ENCODE measurements around the gene XPC.
"Not testable (repeated sequence)": the region's sequence is repeated elsewhere in the genome, so short reads cannot be mapped to it uniquely, and the experiment has no call there.

XPC gene

DNA sequence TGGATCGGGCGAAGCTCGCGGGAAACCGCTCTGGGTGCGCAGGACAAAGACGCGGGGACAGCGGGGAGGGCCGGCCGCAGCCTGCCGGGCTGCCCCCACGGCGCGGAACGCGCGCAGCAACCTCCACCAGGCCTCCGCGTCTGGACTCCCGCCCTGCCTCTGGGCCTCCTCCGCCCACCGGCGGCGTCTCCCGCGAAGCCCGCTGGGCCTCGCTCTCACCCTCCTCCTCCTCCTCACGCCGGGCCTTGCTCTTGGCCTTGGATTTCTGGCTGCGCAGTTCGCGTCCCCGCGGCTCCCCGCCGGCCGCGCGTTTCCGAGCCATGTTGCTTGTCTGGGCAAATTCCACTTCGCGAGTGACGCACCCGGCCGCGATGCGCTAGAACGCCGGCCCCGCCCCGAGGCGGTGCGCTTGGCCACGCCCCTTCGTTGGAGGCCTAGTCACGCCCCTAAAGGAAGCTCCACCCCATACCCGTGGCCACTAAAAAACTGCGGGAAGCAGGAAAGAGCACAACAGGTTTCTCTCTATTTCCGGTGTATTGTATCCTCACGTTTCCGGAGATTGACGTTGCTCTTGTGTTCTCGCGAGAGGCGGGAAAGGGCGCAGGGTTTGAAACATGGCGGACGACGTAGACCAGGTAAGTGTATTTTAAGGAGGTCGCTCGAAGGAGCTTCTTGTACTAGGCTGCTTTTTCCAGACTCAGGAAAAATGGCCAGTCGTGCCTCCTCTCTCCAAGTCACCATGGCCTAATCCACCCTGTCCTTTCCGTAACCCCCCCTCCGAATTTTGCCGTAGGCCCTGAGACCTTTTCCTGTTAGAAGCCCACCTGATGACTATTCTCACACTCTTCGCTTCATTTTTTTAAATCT is at the start of gene XPC, which contains the start of gene LSM3:
Gene XPC (minus strand): TSS at position 355 of the 867 bp plus-strand sequence. CDS start 33 bp downstream, at position 322.
Gene LSM3 (plus strand): TSS at position 571 of the 867 bp plus-strand sequence. CDS start 44 bp downstream, at position 615.
- H3K4me3 Mint-ChIP-seq: peak within 1 kb of the TSS; percentile 93
- H3K27me3 Mint-ChIP-seq: no peaks in the 10 kb centered on the region
- H3K36me3 Mint-ChIP-seq: peaks cover 14% of the 10 kb centered on the region
- peak within 1 kb of the TSS; percentile 95 for H3K27ac Mint-ChIP-seq
- peak; percentile 99 for ATAC-seq
- H3K4me1 Mint-ChIP-seq: peaks cover 55% of the 10 kb centered on the region
- no peaks in the 10 kb centered on the region for H3K9me3 Mint-ChIP-seq

DNA sequence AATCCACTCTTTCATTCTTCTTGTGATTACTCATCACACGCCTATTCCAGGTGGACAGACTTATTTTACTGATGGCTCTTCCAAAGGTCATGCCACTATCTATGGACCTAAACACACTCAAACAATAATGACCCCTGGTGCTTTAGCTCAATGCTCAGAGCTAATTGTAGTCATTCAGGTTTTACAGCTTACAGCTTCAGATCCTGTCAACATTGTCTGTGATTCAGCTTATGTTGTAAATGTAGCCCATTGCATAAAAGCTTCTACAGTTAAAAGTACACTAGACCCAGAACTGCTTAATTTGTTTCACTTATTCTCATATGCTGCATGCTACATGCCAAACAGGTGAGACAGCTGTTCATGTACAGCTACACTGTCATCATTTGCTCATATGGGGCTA is 49.5 kb upstream of the XPC start:
- H3K4me3 Mint-ChIP-seq: no peak overlapping the region
- H3K27me3 Mint-ChIP-seq: peaks cover 52% of the 10 kb centered on the region
- no peak overlapping the region for H3K27ac Mint-ChIP-seq
- no peak for ATAC-seq
- no peaks in the 10 kb centered on the region for H3K4me1 Mint-ChIP-seq
- H3K36me3 Mint-ChIP-seq: peaks cover under 1% of the 10 kb centered on the region
- H3K9me3 Mint-ChIP-seq: peaks cover 2% of the 10 kb centered on the region

- not testable (repeated sequence) for H3K36me3 Mint-ChIP-seq, H3K9me3 Mint-ChIP-seq, H3K27ac Mint-ChIP-seq, H3K4me3 Mint-ChIP-seq, ATAC-seq, H3K4me1 Mint-ChIP-seq
- peaks cover 50% of the 10 kb centered on the region for H3K27me3 Mint-ChIP-seq
These were observed 48.0 kb upstream of the XPC start for GRCh38 chr3:14226351-14226750.

DNA sequence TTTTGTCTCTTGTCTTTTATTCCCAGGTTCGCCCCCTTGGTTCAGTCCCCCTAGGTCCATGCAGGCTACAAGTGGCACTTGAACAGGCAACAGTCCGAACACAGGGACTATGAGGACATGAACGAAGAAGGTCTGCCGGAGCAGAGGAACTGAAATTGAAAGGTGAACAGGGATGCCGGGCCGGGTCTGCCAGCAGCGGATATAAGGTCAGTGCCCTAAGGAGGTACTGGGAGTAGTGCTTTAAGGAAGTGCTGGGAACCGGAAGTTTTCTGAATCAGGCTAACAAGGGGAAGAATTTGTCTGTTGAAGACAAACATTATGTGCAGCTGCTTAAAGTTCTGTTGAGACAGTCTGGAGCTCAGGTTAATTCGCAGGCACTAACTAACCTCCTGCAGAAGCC is 47.0 kb upstream of the XPC start:
- H3K27ac Mint-ChIP-seq: no peak overlapping the region
- ATAC-seq: no peak
- no peak overlapping the region for H3K4me3 Mint-ChIP-seq
- H3K27me3 Mint-ChIP-seq: peaks cover 48% of the 10 kb centered on the region
- peaks cover 11% of the 10 kb centered on the region for H3K9me3 Mint-ChIP-seq
- no peaks in the 10 kb centered on the region for H3K4me1 Mint-ChIP-seq
- H3K36me3 Mint-ChIP-seq: peaks cover 10% of the 10 kb centered on the region

DNA sequence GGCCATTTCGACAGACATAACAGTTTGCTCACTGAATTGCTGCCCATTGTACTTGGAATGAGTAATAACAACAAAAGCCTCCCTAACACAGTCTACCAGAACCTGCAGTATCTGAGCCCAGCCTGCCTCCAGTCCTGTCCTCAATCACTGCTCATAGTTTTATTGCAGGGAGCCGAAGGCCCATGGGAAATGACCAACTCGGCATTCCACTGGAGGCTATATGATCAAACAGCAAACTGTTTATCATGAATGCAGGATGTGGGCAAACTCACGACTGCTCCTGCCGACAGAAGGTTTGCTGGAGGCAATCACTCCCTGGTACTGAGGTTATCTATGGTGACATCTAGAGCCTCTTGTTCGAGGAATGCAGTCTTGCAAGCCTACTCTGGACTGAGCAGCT is 46.5 kb upstream of the XPC start:
- Mint-ChIP-seq H3K36me3 (peaks cover 10% of the 10 kb centered on the region), H3K27ac (no peak overlapping the region), H3K4me3 (no peak overlapping the region), H3K9me3 (peaks cover 14% of the 10 kb centered on the region), H3K27me3 (peaks cover 51% of the 10 kb centered on the region), H3K4me1 (no peaks in the 10 kb centered on the region)
- no peak for ATAC-seq

- H3K36me3 Mint-ChIP-seq: peaks cover 10% of the 10 kb centered on the region
- ATAC-seq: peak; percentile 61
- no peak overlapping the region for H3K27ac Mint-ChIP-seq
- no peak overlapping the region for H3K4me3 Mint-ChIP-seq
- peaks cover 54% of the 10 kb centered on the region for H3K27me3 Mint-ChIP-seq
- H3K9me3 Mint-ChIP-seq: peaks cover 17% of the 10 kb centered on the region
- H3K4me1 Mint-ChIP-seq: no peaks in the 10 kb centered on the region
These were observed 45.2 kb upstream of the XPC start for GRCh38 chr3:14223595-14223994.

DNA sequence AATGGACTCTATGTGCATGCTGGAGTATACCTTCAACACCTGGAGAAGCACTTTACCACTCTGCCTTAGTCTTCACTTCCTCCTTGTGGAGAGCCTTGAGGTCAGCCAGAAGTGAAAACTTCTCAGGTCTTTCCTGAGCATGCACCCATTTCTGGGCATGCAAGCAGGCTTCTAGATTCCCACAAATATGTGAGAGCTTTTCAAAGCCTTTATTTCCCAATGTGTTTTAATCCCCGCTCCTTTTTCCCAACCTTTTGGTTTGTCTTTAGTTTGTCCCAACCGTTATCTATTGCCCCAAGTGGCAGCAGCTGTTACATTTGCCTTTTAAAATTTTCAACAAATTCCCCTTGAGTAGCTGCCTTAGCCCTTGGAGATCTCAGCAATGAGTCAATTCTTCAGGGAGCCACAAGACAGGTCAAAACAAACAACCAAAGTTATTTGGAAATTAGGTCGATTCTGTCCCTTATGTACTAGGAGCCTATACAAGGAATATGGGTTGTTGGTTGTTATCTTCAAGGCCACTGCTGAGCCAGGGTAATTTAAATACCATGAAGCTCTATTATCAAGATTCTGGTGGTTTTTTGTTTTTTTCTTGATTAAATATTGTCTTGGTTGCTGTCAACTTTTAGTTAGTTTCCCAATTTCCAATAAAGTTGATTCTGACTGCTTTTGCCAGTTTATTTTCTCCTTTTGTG is 44.6 kb upstream of the XPC start:
- H3K27me3 Mint-ChIP-seq: peaks cover 49% of the 10 kb centered on the region
- no peak overlapping the region for H3K27ac Mint-ChIP-seq
- H3K36me3 Mint-ChIP-seq: peaks cover 10% of the 10 kb centered on the region
- H3K4me1 Mint-ChIP-seq: no peaks in the 10 kb centered on the region
- ATAC-seq: no peak
- no peak overlapping the region for H3K4me3 Mint-ChIP-seq
- peaks cover 17% of the 10 kb centered on the region for H3K9me3 Mint-ChIP-seq

GRCh38 chr3:14222457-14222856 is 44.1 kb upstream of the XPC start:
- no peak overlapping the region for H3K27ac Mint-ChIP-seq
- peaks cover 10% of the 10 kb centered on the region for H3K36me3 Mint-ChIP-seq
- no peaks in the 10 kb centered on the region for H3K4me1 Mint-ChIP-seq
- no peak overlapping the region for H3K4me3 Mint-ChIP-seq
- ATAC-seq: no peak
- H3K9me3 Mint-ChIP-seq: peaks cover 17% of the 10 kb centered on the region
- peaks cover 47% of the 10 kb centered on the region for H3K27me3 Mint-ChIP-seq

DNA sequence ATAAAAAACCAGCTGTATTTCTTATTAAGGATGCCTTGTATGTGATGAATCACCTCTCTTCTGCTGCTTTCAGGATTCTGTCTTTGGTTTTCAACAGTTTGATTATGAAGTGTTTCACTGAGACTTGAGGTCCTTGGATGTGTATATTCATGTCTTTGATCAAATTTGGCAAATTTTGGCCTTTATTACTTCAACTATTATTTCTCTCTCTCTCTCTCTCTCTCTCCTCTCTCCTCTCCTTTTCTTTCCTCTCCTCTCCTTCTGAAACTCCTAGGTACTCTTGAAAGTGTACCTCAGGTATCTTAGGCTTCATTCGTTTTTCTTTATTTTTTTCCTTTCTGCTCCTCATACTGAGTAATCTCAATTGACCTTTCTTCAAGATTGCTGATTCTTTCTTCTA is 43.5 kb upstream of the XPC start:
- H3K36me3 Mint-ChIP-seq: peaks cover 10% of the 10 kb centered on the region

DNA sequence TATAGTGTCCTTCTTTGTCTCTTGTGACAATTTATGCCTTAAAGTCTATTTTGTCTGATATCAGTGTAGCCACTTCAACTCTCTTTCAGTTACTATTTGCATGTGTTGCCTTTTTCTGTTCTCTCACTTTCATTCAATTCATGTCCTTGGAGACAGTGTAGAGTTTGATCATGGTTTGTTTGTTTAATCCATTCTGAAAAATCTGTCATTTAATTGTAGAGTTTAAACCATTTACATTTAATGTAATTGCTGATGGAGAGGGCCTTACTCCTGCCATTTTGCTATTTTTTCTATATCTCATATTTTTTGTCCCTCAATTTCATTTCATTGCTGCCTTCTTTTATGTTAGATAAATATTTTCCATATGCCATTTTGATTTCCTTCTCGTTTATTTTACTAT is 42.5 kb upstream of the XPC start:
- Mint-ChIP-seq H3K27ac (no peak overlapping the region), H3K27me3 (peaks cover 47% of the 10 kb centered on the region), H3K4me3 (no peak overlapping the region), H3K4me1 (peaks cover 6% of the 10 kb centered on the region), H3K36me3 (peaks cover 10% of the 10 kb centered on the region), H3K9me3 (peaks cover 17% of the 10 kb centered on the region)
- no peak for ATAC-seq

More for the DNA sequence above, 43.5 kb upstream of the XPC start:
- no peak for ATAC-seq
- H3K27me3 Mint-ChIP-seq: peaks cover 47% of the 10 kb centered on the region
- H3K4me3 Mint-ChIP-seq: no peak overlapping the region
- H3K4me1 Mint-ChIP-seq: no peaks in the 10 kb centered on the region
- H3K27ac Mint-ChIP-seq: no peak overlapping the region
- peaks cover 17% of the 10 kb centered on the region for H3K9me3 Mint-ChIP-seq

GRCh38 chr3:14218355-14218754 is 40.0 kb upstream of the XPC start:
- H3K36me3 Mint-ChIP-seq: peaks cover 10% of the 10 kb centered on the region
- no peak overlapping the region for H3K27ac Mint-ChIP-seq
- peaks cover 6% of the 10 kb centered on the region for H3K4me1 Mint-ChIP-seq
- peaks cover 17% of the 10 kb centered on the region for H3K9me3 Mint-ChIP-seq
- peaks cover 32% of the 10 kb centered on the region for H3K27me3 Mint-ChIP-seq
- no peak for ATAC-seq
- H3K4me3 Mint-ChIP-seq: no peak overlapping the region

DNA sequence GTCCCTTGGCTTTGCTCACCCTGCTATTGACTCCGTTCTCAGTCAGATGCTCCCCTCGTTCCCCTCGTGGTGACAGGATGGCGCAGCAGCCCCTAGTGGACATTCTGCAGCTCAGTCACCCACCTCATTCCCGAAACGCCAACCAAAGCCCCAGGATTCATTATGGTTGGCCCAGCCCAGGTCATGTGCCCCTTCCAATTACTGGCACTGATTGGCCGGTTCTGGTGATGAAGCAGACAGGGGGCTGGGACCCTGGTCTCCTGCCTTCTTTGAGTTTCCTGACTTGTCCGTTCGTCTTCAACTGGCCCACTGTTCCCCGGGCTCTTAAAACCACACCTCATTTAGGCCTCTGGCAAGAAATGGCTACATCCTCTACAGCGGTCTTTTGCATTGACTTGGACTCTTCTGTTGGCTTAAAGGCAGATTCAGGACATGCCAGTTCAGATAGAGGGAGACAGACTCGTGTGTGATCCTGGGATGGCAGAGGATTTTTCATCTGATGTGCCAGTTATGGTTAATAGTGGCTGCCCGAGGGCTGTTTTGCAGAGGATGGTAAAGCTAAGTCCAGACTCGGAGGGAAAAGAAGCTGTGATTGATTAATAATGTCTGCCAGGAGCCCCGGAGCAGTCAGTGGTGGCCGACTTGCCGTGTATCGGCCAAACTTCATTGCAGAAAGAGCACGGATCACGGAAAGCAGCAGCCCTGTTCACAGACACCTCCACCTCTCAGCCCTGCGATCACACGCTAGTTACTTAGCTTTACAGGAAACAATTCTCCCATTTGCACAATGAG is 38.1 kb upstream of the XPC start:
- peaks cover 6% of the 10 kb centered on the region for H3K4me1 Mint-ChIP-seq

GRCh38 chr3:14214764-14215163 is 36.4 kb upstream of the XPC start:
- Mint-ChIP-seq H3K36me3 (no peaks in the 10 kb centered on the region), H3K4me1 (peaks cover 6% of the 10 kb centered on the region), H3K27ac (no peak overlapping the region), H3K9me3 (peaks cover 2% of the 10 kb centered on the region), H3K27me3 (peaks cover 3% of the 10 kb centered on the region), H3K4me3 (no peak overlapping the region)
- ATAC-seq: no peak

More for the DNA sequence above, 38.1 kb upstream of the XPC start:
- Mint-ChIP-seq H3K27me3 (peaks cover 16% of the 10 kb centered on the region), H3K9me3 (peaks cover 12% of the 10 kb centered on the region), H3K27ac (peak overlapping the region; percentile 36), H3K4me3 (peak overlapping the region; percentile 71), H3K36me3 (peaks cover 4% of the 10 kb centered on the region)
- peak; percentile 77 for ATAC-seq

DNA sequence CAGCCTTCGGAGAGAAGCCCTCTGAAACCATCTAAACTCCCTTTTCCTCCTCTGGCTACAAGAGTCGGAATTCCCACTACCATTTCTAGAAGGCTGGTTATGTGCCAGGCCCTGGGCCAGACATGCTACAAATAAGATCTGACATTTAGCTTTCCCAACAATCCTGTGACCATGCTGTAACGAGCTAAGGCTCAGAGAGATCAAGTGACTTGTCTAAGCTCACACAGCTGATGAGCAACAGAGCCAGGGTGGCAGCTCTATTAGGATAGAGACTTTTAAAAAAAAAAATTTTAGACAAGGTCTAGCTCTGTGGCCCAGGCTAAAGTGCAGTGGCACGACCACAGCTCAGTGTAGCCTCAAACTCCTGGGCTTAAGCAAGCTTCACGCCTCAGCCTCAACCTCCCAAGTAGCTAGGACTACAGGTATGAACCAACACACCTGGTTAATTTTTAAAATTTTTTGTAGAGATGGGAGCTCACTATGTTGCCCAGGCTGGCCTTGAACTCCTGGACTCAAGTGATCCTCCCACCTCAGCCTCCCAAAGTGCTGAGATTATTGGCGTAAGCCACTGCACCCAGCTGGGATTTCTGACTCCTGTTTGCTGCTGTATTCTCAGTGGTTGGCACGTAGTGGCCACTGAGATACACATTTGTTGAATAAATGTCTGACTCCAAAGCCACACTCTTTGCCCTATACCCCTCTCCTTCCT is 34.8 kb upstream of the XPC start:
- Mint-ChIP-seq H3K27ac (no peak overlapping the region), H3K36me3 (no peaks in the 10 kb centered on the region), H3K9me3 (no peaks in the 10 kb centered on the region), H3K27me3 (no peaks in the 10 kb centered on the region), H3K4me1 (peaks cover 6% of the 10 kb centered on the region), H3K4me3 (no peak overlapping the region)
- no peak for ATAC-seq
